GM21423 (cell line): Measurements from ENCODE around the gene TFDP1.
A peak's percentile ranks its signal among the peaks of the same experiment; 100 is the strongest.
"Not testable (repeated sequence)": the region's sequence is repeated elsewhere in the genome, so short reads cannot be mapped to it uniquely, and the experiment has no call there.

Source experiments
- ATAC-seq: cut with Tn5 transposase; IDR thresholded peaks from one replicate; pipeline ENCODE4 v1.9.1; 2021; ENCODE audit warnings: mild to moderate bottlenecking, moderate library complexity; ENCODE audit not compliant: unreplicated experiment

Gene TFDP1

GRCh38 chr13:113565526-113566226 is 18.9 kb upstream of the TFDP1 start:
- no peak for ATAC-seq

- no peak for ATAC-seq
Measured at GRCh38 chr13:113566227-113566561, 18.4 kb upstream of the TFDP1 start.

GRCh38 chr13:113567681-113568080 is 16.9 kb upstream of the TFDP1 start:
- no peak for ATAC-seq

GRCh38 chr13:113573065-113573464 is 11.5 kb upstream of the TFDP1 start:
- ATAC-seq = no peak

GRCh38 chr13:113576597-113576996 is 8.0 kb upstream of the TFDP1 start:
- no peak for ATAC-seq

DNA sequence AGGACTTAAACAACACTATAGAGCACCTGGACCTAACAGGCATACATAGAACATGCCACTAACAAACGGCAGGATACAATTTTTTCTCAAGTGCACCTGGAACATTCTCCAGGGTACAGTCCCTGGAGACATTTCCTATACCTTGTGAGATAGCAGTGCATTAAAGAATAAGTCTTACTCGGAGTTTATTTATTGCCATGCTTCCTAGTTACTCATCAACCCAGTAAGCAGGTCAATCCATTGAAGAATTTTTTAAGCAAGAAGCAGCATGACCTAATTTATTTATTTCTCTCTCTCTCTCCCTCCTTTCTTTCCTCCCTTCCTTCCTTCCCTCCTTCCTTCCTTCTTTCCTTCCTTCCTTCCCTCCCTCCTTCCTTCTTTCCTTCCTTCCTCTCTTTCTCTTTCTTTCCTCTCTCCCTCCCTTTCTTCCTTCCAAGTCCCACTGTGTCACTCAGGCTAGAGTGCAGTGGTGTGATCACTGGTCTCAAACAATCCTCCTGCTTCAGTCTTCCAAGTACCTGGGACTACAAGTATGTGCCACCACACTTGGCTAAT is 6.6 kb upstream of the TFDP1 start:
- ATAC-seq = no peak

DNA sequence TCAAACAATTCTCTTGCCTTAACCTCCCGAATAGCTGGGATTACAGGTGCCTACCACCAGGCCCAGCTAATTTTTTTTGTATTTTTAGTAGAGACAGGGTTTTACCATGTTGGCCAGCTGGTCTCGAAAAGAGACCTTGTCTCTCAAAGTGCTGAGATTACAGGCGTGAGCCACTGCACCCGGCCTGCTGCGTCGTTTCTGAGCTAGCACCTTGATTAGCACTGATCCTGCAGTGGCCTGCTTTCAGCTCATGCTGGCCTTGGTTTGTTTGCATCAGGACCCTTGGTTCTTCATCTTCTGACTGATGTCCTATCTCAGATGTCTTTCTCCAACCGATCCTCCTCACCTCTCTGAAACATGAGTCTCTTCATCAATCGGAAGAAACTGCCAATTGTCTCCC is 4.9 kb upstream of the TFDP1 start:
- ATAC-seq = no peak

DNA sequence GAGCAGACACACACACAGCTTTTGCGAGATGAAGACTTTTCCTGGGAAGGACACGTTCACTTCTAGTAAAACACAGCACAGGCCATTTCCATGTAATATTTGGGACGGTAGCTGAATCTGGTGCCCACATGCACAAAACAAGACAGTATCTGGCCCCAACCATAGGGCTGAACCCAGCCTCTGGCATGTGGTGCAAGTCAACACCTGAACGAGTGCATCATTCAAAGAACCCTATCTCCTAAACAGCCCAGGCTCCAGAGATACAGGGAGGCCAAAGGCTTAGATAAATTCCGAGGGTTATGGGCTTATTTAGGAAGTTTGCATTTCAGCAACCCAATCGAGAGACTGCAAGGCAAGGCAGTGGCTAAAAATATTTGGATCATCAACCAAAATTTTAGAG is 2.7 kb upstream of the TFDP1 start:
- ATAC-seq = no peak

GRCh38 chr13:113582841-113583631 is 1.5 kb upstream of the TFDP1 start:
- ATAC-seq = no peak

DNA sequence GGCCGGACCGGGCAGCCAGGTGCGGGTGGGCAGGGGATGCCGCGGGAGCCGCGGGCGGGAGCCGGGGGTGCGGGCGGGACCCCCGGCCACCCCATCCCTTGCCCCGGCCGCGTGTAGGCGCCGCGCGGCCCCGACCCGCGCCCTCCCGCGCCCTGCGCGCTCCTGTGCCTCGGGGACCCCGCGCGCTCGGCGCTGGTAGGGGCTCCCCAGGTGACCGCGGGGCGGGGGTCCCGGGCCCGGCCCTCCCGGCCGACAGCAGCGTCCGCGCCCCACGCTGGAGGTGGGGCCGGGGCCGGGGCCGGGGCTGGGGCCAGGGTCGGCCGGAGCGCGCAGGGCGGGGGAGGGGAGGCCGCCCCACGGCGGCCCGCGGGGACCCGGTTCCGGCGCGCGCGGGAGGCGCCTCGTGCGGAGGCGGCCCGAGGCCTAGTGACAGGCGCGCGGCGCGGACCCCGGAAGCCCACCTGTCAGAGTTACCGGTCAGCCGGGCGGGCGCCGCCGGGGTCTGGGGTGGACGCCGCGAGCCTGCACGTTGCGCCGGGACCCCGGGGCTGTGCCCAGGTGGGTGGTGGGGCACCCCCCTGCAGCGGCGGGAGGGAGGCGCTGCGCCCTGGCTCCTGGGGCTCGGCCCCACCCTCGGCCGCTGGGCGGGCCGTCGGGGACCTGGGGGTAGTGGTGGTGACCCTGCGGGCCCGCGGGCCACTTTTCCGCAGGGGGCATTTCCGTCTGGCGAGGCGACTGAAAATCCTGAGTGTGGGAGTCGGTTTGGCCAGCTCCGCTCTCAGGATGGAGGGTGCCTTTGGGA is 518 bp downstream of the TFDP1 start:
- peak; percentile 30 for ATAC-seq

DNA sequence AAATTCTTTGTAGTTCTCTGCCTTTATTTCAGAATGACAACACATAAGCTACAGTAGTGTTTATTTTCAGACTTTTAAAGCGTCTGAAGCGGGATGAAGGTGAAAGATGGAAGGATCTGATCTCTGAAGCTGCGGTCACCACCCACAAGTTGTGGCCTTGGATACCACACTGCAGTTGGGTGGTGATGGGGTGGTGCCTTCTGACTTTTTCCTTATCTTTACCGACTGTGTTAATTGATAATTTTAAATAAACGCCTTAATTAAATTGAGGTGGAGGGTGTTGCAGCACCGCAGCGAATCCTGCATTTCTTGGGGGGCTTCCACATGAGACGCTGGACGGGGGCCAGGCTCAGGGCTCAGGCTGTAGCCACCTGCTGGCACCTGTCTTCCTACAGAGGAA is 1.3 kb downstream of the TFDP1 start:
- no peak for ATAC-seq

DNA sequence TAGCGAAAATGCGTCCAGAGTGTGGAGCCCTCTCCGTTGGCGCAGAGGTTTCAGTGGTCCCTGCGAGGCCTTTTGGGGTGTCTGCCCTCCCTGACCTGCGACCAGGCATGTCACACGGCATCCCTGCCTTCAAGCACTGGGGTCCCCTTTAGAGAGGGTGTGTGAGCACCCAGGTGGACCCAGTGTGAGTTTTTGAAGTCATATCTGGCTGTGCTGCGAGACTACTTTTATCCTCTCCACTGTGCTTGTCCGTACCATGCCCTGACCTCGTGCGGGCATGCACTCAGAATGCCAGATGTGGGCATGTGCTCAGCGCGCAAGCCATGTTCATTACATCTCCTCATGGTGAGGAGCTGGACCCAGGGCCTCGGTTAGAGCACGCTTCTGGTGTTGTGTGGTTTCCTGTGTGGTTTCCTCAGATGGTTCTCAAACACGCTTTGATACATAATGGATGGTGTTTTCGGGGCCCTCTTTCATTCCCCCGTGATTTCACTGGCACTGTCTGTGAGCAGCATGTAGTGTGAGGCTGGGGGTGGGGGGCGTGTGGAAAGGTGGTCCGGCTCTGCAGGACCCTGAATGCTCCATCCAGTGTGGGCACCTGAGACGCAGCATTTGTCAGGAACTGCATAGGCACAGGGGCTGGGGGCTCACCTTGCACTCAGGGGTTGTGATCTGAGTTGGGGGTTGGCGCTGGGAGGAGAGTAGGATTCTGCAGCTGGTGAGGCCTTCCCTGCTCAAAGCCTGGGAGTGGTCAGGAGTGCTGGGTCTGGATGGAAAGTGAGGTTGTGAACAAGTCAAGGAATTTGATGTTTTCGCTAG is 2.3 kb downstream of the TFDP1 start:
- ATAC-seq = no peak

GRCh38 chr13:113588394-113589111 is 4.0 kb downstream of the TFDP1 start:
- ATAC-seq = no peak

DNA sequence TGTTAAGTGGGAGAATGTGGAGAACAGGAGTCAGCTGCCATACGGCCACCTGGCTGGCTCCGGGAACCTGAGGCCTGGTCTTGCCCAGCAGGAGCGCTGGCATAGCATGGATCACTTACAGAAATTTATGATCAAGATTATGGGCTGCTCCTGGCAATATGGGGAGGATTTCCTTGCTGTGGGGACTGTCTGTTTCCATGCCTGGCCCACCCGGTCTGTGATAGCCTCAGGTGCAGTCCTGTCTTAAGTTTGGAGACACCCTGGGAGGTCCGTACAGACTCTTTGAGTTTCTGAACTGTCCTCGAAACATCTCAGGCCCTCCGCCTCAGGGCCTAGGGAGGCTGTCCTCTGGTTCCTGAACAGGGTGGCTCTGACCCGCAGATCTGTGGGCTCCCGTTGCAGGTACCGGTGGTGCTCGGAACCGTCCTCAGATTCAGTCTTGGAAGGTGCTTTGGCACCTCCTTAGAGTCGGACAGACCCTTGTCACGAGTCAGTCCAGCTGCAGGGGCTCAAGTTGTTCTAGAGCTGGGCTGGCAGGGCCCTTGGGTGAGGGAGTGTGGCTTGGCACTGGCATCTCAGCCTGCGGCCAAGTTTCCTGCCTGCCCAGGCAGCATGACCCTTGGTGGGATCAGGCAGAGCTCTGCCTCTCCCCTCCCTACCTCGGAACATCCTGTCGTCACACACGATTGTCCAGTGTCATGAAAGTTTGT is 4.9 kb downstream of the TFDP1 start:
- ATAC-seq = no peak

GRCh38 chr13:113589961-113590339 is 5.4 kb downstream of the TFDP1 start:
- no peak for ATAC-seq

DNA sequence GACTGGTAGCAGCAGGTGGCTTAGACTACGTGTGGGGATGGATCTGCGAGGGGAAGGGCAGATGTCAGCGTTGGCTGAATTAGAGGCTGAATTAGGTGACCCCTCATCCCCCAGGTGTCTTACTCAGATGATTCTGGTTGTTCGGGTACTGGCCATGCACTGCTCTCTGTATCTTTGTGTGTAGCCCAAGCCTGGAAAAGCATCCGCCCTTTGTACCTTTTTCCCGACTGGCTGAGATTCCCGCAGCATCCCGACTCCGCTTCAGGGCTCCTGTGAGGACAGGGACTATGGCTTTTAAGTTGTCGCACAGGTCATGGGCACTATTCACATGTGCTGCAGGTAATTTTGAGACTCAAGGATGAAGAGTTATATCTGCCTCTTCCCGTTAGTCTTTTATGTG is 7.2 kb downstream of the TFDP1 start:
- ATAC-seq = no peak

DNA sequence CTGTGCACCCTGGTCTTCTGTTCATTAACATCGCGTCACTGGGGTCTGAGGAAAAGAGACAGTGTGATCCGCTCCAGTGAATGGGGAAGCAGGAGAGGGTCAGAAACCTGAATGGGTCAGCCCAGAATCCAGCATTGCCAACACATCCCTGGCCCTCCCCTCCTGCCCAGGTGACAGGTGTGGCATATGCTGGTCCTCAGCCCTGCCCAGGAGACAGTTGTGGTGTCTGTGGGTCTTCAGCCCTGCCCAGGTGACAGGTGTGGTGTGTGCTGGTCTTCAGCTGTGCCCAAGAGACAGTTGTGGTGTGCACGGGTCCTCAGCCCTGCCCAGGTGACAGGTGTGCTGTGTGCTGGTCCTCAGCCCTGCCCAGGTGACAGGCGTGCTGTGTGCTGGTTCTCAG is 8.0 kb downstream of the TFDP1 start:
- ATAC-seq = no peak

DNA sequence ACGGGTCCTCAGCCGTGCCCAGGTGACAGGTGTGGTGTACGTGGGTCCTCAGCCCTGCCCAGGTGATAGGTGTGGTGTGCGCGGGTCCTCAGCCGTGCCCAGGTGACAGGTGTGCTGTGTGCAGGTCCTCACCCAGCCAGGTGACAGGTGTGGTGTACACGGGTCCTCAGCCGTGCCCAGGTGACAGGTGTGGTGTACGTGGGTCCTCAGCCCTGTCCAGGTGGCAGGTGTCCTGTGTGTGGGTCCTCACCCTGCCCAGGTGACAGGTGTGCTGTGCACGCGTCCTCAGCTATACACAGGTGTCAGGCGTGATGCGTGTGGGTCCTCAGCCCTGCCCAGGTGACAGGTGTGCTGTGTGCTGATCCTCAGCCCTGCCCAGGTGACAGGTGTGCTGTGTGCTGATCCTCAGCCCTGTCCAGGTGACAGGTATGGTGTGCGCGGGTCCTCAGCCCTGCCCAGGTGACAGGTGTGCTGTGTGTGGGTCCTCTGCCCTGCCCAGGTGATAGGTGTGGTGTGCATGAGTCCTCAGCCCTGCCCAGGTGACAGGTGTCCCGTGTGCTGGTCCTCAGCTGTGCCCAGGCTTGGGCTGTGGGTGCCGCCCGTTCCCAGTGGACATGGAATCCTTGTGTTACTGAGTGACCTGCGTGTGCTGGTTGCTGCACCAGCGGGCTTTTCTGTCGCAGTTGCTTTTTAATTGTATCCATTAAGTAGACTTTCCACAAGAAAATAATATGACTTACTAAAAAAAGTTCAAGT is 9.7 kb downstream of the TFDP1 start:
- not testable (repeated sequence) for ATAC-seq

DNA sequence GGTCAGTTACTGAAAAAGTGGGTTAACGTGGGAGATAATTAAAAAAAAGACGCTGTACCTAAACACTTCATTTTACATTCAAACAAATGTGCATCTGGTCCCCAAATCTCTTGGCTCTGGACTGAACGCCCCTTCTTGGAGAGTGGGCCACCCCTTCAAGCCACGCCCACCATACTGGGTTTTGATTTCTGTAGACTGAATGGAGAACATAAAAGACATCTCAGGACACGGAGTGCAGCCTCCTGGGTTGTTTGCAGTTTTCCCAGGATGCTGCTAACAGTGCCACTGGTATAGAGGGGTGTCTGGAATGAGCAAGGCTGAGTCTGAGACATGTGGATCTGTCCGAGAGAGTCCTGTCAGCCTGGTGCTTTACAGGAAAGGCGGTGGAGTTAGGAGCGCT is 10.6 kb downstream of the TFDP1 start:
- no peak for ATAC-seq
